Measurements from ENCODE around the gene ZNF438.

- no peak for TF ChIP-seq CREB1 (IDR thresholded peaks at IDR 0.05; ENCODE audit: low read depth)
- no peak for TF ChIP-seq TAF1 (IDR thresholded peaks at IDR 0.05; ENCODE audit: low read depth)
- TF ChIP-seq YY1 (IDR thresholded peaks at IDR 0.05; ENCODE audit: low read depth), result no peak
- TF ChIP-seq REST (IDR thresholded peaks at IDR 0.05; ENCODE audit: low read depth), result no peak
- TF ChIP-seq MAX (IDR thresholded peaks at IDR 0.05), result no peak
- TF ChIP-seq EGR1 (IDR thresholded peaks at IDR 0.05), result no peak
Observed at GRCh38 chr10:30944005-30944404, 87.7 kb downstream of the ZNF438 start.

Data from Ishikawa (cell line).